Testis (tissue), 2 donors: ENCODE results near the gene LIN52.

ENCODE experiments used
- POLR2A ChIP-seq: fragments of 450-650 bp; IDR thresholded peaks from one replicate; pipeline ENCODE4 v1.6.1; 2017; ENCODE audit warnings: antibody characterized with exemption, mild to moderate bottlenecking, moderate library complexity
- TF ChIP-seq, protein P1 (sequence below), 3 experiments: fragments of 450-650 bp in 2 of 3; fragments of 200-600 bp in 1 of 3; sonication (generic) in 1 of 3; IDR thresholded peaks; one replicate each; pipeline ENCODE4 v1.5.1; 2016 to 2019; ENCODE audit warnings: antibody characterized with exemption in 3 of 3, mild to moderate bottlenecking in 2 of 3, moderate library complexity in 1 of 3

DNA sequence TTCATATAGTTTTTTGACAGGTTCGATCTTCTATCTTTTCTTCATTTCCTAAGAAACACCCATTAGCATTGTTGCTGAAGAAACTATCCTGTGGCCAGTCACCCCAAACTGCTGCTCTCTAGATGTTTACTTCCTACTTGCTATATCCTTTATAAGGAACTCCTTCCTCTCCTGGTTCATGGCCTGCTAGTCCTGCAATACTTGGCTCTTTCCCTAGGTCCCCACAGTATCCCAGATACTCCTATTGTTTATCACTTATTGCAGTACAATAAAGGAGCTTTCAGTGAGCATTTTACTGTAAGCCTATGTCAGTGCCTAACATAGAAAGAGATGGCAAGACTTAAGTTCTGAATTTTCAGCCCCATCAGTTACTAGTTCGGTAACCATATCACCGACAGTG lies 3.3 kb upstream of the LIN52 start:
- TF ChIP-seq, protein P1, sequence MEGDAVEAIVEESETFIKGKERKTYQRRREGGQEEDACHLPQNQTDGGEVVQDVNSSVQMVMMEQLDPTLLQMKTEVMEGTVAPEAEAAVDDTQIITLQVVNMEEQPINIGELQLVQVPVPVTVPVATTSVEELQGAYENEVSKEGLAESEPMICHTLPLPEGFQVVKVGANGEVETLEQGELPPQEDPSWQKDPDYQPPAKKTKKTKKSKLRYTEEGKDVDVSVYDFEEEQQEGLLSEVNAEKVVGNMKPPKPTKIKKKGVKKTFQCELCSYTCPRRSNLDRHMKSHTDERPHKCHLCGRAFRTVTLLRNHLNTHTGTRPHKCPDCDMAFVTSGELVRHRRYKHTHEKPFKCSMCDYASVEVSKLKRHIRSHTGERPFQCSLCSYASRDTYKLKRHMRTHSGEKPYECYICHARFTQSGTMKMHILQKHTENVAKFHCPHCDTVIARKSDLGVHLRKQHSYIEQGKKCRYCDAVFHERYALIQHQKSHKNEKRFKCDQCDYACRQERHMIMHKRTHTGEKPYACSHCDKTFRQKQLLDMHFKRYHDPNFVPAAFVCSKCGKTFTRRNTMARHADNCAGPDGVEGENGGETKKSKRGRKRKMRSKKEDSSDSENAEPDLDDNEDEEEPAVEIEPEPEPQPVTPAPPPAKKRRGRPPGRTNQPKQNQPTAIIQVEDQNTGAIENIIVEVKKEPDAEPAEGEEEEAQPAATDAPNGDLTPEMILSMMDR (IDR thresholded peaks at IDR 0.05): no peak
- TF ChIP-seq POLR2A: no peak
